GM12801 (cell line): ENCODE results near the gene RBFOX2.

ENCODE experiments used
- CTCF ChIP-seq: IDR thresholded peaks from one replicate; pipeline ENCODE4 v1.5.1; 2011; ENCODE audit warnings: control low read depth; ENCODE audit not compliant: insufficient read length; ENCODE audit errors: extremely low read depth

Gene RBFOX2

GRCh38 chr22:35998748-35999147 is 29.9 kb downstream of the RBFOX2 start:
- no peak for TF ChIP-seq CTCF

GRCh38 chr22:35997438-35997837 is 31.2 kb downstream of the RBFOX2 start:
- no peak for TF ChIP-seq CTCF

- TF ChIP-seq CTCF, result no peak
Measured at GRCh38 chr22:35996596-35996995, 32.0 kb downstream of the RBFOX2 start.

GRCh38 chr22:35995772-35996171 is 32.9 kb downstream of the RBFOX2 start:
- no peak for TF ChIP-seq CTCF

GRCh38 chr22:35995348-35995747 is 33.3 kb downstream of the RBFOX2 start:
- no peak for TF ChIP-seq CTCF

- no peak for TF ChIP-seq CTCF
Measured at GRCh38 chr22:35993048-35993714, 35.4 kb downstream of the RBFOX2 start.

GRCh38 chr22:35991168-35991567 is 37.5 kb downstream of the RBFOX2 start:
- TF ChIP-seq CTCF, result no peak

- TF ChIP-seq CTCF, result no peak
Measured at GRCh38 chr22:35988030-35988429, 40.6 kb downstream of the RBFOX2 start.
